GM18508 (cell line): ENCODE measurements around the gene AOPEP.

Source experiments
- ATAC-seq: cut with Tn5 transposase; IDR thresholded peaks from one replicate; pipeline ENCODE4 v1.9.1; 2021; ENCODE audit warnings: moderate number of reproducible peaks; ENCODE audit not compliant: insufficient read depth, unreplicated experiment

The AOPEP gene

GRCh38 chr9:94713436-94714215, 12.9 kb upstream of the AOPEP start:
- ATAC-seq, result no peak

DNA sequence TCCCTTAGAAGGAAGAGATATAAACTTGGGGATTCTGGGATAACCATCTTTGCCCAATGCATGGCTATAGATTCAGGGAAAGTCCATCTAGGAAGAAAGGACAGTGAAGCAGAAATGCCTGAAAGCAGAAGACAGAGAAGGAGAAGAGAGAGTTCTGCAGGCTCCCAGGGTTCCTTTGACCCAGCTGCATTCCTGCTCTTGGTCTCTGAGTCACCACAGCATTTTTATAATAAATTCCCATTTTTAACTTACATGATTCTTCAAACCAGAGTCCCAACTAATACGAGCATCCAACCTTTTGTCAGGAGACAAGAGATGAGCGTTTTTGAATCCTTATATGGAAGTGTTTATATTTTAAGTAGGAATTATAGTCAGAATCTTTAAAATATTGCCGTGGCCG, 12.0 kb upstream of the AOPEP start:
- ATAC-seq, result no peak

- no peak for ATAC-seq
These were observed 8.7 kb upstream of the AOPEP start for GRCh38 chr9:94717761-94718160.

DNA sequence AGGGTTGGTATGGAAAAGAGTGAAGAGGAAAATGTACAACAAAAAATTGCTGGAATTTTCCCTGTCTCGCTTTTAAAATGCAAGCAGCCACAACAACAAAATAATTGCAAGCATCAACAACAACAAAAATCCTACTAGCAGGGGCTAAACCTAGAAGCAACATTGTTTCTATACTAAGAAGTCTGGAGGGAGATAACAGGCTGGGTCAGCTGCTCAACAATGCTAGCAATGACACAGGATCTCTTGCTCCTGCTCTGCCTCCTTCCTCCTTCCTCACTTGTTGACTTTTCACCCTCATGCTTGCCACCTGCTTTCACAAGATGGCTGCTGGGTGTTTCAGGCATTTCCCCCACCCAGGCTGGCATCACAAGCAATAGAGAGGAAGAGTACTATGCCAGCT, 7.6 kb upstream of the AOPEP start:
- ATAC-seq, result no peak

DNA sequence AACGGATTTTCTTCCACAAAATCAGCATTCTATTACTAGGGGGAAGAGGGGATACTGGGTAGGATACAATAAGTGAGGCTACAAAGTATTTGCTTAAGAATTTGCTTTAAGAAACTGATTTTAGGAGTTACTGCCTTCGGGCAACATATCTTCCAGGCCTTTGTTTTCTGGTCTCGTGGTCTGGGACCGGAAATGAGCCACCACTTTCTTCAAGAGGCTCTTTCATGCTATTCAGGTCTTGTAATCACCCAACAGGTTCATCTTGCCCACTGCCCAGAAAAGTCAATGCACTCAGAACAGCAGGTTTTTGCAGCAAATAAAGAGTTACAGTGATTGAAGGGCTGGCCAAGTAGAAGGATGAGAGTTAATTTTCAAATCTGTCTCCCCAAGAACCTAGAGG, 6.6 kb upstream of the AOPEP start:
- no peak for ATAC-seq

DNA sequence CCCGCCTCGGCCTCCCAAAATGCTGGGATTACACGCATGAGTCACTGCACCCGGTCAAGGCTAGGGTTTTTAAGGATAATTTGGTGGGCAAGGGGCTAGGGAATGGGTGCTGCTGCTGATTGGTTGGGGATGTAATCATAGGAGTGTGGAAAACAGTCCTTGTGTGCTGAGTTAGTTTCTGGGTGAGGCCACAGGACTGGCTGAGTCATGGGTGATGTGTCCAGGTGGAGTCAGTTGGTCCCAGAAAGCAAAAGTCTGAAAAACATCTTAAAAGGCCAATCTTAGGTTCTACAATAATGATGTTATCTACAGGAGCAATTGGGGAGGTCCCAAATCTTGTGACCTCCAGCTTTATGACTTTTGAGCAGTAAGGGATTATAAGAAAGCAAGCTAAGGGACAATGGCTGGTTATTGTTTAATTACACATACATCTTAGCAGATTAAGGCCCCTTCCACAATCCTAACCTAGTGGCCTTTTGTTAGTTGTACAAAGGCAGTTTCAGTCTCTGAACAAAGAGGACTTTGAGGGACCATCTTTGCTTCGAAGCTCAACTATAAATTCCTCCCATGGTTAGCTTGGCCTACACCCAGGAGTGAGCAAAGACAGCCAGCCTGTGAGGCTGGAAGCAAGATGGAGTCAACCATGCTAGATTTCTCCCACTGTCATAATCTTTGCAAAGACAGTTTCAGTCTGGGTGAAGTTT, 5.5 kb upstream of the AOPEP start:
- no peak for ATAC-seq

DNA sequence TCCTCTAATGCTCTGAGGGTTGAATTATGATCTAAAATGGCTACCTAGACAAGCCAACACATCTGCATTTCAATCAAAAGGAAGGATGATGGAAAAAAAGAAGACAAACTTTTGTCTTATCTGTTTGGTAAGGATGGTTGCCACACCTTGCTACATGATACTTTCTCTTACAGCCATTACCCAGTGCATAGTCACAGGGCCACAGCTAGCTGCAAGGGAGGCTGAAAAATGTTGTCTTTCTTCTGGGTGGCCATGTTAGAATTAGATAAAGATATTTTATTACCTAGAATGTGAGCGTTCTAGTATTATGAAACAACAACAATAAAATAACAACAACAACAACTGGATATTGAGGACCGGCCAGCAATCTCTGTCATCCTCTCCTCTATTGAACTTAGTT, 4.7 kb upstream of the AOPEP start:
- ATAC-seq, result no peak

- no peak for ATAC-seq
These were observed 1.2 kb upstream of the AOPEP start for GRCh38 chr9:94725293-94725692.

GRCh38 chr9:94728719-94729118, 2.2 kb downstream of the AOPEP start:
- no peak for ATAC-seq

GRCh38 chr9:94729199-94729598, 2.7 kb downstream of the AOPEP start:
- no peak for ATAC-seq

GRCh38 chr9:94734054-94734754, 7.7 kb downstream of the AOPEP start:
- no peak for ATAC-seq

- ATAC-seq, result no peak
These were observed 10.3 kb downstream of the AOPEP start for GRCh38 chr9:94736759-94737158.

- no peak for ATAC-seq
These were observed 13.8 kb downstream of the AOPEP start for GRCh38 chr9:94740145-94740840.

GRCh38 chr9:94741866-94742265, 15.4 kb downstream of the AOPEP start:
- no peak for ATAC-seq

DNA sequence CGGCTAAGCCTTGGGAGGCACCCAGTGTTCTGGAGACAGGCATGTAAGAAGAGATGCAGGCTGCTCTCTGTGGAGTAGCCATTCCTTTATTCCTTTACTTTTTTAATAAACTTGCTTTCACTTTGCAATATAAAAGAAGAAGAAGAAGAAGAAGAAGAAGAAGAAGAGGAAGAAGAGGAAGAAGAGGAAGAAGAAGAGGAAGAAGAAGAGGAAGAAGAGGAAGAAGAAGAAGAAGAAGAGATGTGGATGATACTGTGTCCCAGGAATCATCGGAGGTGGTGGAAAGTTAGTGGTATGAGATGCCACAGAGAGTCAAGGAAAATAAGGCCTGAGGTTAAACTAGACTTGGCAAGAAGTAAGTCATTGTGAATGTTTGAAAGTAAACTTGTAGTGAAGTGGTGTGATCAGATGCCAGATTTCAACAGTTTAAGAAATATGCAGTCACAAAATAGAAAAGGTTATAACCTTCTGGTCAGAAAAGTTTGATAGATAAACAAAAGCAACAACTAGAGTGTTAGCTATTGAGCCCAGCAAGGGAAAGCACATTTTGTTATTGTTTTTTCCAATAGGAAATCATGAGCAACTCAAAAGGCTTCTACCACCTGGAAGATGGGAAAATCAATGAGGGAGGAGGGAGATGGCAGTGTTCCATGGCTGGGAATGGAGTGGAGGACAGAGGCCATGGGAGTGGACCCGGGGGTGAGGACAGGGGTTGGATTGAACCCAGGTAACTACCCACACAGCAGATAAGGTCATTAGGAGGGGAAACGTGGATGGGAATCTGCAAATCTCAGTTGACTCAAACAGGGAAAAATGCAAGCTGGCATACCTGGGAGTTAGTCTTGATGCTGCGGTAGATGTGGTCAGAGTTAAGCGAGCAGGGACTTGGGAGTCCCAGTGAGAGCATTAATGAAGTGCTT, 16.8 kb downstream of the AOPEP start:
- no peak for ATAC-seq

DNA sequence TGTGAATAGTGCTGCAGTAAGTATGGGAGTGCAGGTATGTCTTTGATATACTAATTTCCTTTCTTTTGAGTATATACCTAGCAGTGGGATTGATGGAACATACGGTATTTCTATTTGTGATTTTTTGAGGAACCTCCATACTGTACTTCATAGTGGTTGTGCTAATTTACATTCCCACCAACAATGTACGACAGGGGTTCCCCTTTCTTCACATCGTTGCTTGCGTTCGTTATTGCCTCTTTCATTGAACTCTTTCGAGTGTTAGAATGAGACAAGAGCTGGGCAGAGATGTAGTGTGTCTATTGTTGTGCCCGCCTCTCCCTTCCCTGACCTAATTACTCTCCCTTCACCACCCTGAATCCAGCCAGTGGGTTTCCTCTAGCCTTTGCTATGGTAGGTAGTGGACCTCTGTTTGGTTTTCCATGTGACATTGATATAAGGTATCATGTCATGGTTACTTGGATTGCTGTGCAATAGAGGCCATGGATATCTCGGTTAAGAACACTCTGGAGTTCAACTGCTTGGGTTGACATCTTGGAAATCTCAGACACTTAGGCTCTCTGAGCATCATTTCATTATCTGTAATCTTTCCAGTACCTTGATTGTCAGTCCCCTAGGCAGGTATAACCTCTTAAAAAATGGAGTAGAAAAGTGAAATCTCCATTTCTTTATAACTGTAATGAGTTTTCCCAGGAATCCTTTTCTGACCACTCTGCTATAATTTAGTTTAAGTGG, 19.5 kb downstream of the AOPEP start:
- ATAC-seq, result no peak

- no peak for ATAC-seq
These were observed 20.3 kb downstream of the AOPEP start for GRCh38 chr9:94746541-94747370.

- no peak for ATAC-seq
These were observed 28.5 kb downstream of the AOPEP start for GRCh38 chr9:94754976-94755475.
